HG03354 (cell line): ENCODE measurements around the gene ZNF532.
A peak's percentile ranks its signal among the peaks of the same experiment; 100 is the strongest.

Experiments used
- ATAC-seq: cut with Tn5 transposase; IDR thresholded peaks from one replicate; pipeline ENCODE4 v1.9.1; 2021; ENCODE audit warnings: mild to moderate bottlenecking; ENCODE audit not compliant: unreplicated experiment, poor library complexity, severe bottlenecking

The ZNF532 gene

GRCh38 chr18:58966005-58966677 lies 101.5 kb downstream of the ZNF532 start:
- no peak for ATAC-seq

GRCh38 chr18:58966704-58967103 lies 102.0 kb downstream of the ZNF532 start:
- ATAC-seq: no peak

GRCh38 chr18:58967751-58968254 lies 103.1 kb downstream of the ZNF532 start:
- no peak for ATAC-seq

GRCh38 chr18:58970943-58971790 lies 106.5 kb downstream of the ZNF532 start:
- peak; percentile 93 for ATAC-seq

GRCh38 chr18:58975296-58975695 lies 110.6 kb downstream of the ZNF532 start:
- ATAC-seq: no peak

- ATAC-seq: no peak
Measured at GRCh38 chr18:58975781-58976180, 111.1 kb downstream of the ZNF532 start.

GRCh38 chr18:58977223-58977622 lies 112.5 kb downstream of the ZNF532 start:
- no peak for ATAC-seq

- ATAC-seq: no peak
Measured at GRCh38 chr18:58977801-58978200, 113.1 kb downstream of the ZNF532 start.

GRCh38 chr18:58978916-58979315 lies 114.2 kb downstream of the ZNF532 start:
- ATAC-seq: no peak

- ATAC-seq: no peak
Measured at GRCh38 chr18:58979615-58980014, 114.9 kb downstream of the ZNF532 start.

- no peak for ATAC-seq
Measured at GRCh38 chr18:58980991-58981390, 116.3 kb downstream of the ZNF532 start.

GRCh38 chr18:58983260-58984155 lies 118.8 kb downstream of the ZNF532 start:
- ATAC-seq: no peak

GRCh38 chr18:58988600-58988999 lies 123.9 kb downstream of the ZNF532 start:
- no peak for ATAC-seq

- ATAC-seq: no peak
Measured at GRCh38 chr18:58989184-58989759, 124.6 kb downstream of the ZNF532 start.

- no peak for ATAC-seq
Measured at GRCh38 chr18:58990720-58991119, 126.0 kb downstream of the ZNF532 start.

GRCh38 chr18:58991167-58991798 lies 126.6 kb downstream of the ZNF532 start:
- ATAC-seq: peak; percentile 83

GRCh38 chr18:58992301-58993231 lies 127.9 kb downstream of the ZNF532 start:
- no peak for ATAC-seq

GRCh38 chr18:58993260-58993659 lies 128.6 kb downstream of the ZNF532 start:
- no peak for ATAC-seq
